ENCODE results near the gene KPNA5.

The KPNA5 gene

DNA sequence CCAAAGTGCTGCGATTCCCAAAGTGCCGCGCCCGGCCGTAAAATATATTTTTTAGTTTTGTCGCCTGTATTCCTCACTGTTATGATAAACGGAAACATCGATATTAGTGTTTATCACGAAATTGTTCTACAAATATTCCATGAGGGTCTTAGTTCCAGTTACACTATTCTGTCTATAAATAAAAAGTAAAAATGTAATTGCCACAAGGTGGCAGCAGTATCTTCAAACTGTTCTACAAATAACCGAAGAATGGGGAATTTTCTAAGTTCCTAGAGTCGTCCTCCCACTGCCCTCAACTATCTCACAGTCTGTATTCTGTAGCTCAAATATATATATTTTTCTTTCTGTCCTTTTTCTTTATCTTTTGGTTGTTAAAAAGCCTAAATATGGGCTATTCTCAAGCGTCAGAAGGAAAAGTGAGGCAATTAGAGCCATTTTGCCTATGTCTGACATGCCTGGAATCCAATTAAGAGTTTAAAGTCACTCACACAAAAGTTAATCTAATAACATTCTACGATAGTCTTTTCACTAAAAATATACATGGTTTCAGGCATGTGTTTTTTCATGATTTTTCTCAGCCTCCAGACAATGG lies 98.7 kb downstream of the KPNA5 start:
- Mint-ChIP-seq H3K27me3 (peaks cover 4% of the 10 kb centered on the region), H3K4me1 (ENCODE audit: low read depth) (no peaks in the 10 kb centered on the region), H3K36me3 (ENCODE audit: low read depth) (no peaks in the 10 kb centered on the region), H3K27ac (no peak overlapping the region), H3K9me3 (no peaks in the 10 kb centered on the region), H3K4me3 (no peak overlapping the region)
- intact Hi-C loops (cut with micrococcal nuclease), result no loop called here

DNA sequence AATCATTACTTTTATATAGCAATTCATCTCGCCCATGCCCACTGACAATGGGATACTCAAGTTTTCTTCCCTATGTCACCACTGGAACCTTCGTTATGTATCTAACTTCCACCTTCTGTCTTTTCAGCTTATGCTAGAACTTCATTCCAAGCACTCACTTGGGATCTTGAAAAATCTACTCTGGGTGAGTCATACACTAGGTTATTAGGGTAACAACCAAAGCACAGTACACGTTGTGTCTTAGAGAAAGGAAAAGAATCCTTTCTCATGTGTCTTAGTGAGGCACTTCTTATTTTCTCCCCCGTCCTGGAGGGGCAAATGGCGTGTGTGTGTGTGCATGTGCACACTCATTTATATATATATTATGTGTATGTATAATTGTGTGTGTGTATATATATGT lies 102.8 kb downstream of the KPNA5 start:
- H3K36me3 Mint-ChIP-seq (ENCODE audit: low read depth), result no peaks in the 10 kb centered on the region
- no peaks in the 10 kb centered on the region for H3K9me3 Mint-ChIP-seq
- H3K27ac Mint-ChIP-seq, result no peak overlapping the region
- intact Hi-C loops (cut with micrococcal nuclease), result no loop called here
- no peak overlapping the region for H3K4me3 Mint-ChIP-seq
- no peaks in the 10 kb centered on the region for H3K4me1 Mint-ChIP-seq (ENCODE audit: low read depth)
- H3K27me3 Mint-ChIP-seq, result peaks cover 4% of the 10 kb centered on the region

All from dendritic cell treated with granulocyte-macrophage colony-stimulating factor and Interleukin-4, amounts not matched to agents 40 ng/mL and 50 ng/mL, for 4 days (primary cell).